C4-2B (cell line): ENCODE measurements around the gene RFC2.

Experiments used
- CTCF ChIP-seq: fragments of 450-650 bp; conservative IDR thresholded peaks from 2 replicates; pipeline ENCODE4 v1.5.1; 2017; ENCODE audit warnings: mild to moderate bottlenecking
- ZFX ChIP-seq: fragments of 450-650 bp; IDR thresholded peaks from 2 replicates; pipeline ENCODE4 v1.6.1; 2017

GRCh38 chr7:74293577-74293908, 39.3 kb upstream of the RFC2 start:
- TF ChIP-seq CTCF (no peak), ZFX (no peak)
